ENCODE results near the gene NPB.
"Not testable (repeated sequence)": the region's sequence is repeated elsewhere in the genome, so short reads cannot be mapped to it uniquely, and the experiment has no call there.

The NPB gene

GRCh38 chr17:81911969-81912368 lies 9.9 kb downstream of the NPB start:
- DNase-seq (ENCODE audit: low read depth), result no peak

GRCh38 chr17:81912441-81913309 lies 10.6 kb downstream of the NPB start:
- no peak for DNase-seq (ENCODE audit: low read depth)

DNA sequence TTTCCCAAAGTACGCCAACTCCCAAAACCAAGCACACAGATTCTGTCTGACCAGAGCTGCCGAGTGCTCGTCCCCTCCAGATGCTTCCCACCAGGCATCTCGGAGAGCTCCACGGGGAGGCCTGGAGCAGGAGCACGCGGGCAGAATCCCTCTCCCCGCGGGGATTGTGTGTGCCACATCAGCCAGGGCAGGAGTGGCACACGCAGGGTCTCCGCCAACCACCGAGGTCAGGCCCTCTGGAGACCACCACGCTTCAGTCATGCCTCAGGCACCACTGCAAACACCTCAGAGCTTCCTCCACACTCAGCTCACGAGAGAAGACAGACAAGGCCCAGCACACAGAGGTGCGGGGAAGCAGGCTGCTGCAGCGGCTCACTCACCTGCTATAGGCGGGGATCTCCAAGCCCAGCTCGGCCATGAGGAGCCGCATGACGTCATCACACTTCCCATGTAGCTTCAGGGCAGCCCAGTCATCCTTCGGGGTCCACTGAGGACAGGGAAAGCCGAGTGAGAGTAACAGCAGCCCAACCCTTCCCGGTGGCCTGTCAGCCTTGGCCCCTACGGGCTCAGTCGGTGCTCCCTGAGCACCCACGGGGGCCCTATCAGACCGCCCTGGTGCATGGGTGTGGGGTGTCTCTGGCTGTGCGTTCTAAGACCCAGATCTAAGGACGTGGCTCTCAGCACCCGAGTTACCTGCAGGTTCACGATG lies 11.5 kb downstream of the NPB start:
- no peak for DNase-seq (ENCODE audit: low read depth)

DNA sequence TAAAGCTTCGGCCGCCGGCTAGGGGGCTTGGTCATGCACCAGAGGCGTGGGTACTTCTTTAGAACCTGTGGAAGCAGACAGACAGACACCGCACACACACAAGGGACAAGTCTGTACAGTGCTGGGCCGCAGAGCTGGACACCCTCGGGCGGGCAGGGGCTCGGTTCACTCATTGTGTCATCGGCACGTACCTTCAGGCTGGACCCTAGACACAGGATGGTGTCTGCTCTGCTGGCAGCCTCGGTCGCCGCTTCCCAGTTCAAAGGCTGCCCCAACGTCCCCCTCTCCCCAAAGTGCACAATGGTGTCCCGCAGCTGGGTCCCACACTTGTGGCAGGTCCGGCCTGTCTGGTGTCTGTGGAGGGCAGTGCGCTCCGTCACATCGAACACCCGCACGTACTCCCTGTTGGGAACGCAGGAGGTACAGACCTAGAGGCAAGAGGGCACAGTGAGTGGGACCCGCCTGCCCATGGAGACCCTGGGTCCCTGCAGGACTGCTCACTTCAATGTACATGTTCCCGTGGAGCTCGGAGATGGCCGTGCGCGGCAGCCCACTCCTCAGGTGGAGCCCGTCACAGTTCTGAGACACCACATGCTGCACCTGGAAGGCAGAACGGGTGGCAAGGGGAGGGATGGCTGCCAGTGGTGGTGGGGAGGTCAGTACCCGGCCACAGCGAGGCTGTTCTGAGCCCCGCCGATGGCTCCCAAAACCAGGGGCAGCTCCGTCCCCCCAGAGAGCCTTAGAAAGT lies 12.2 kb downstream of the NPB start:
- DNase-seq (ENCODE audit: low read depth), result no peak

DNA sequence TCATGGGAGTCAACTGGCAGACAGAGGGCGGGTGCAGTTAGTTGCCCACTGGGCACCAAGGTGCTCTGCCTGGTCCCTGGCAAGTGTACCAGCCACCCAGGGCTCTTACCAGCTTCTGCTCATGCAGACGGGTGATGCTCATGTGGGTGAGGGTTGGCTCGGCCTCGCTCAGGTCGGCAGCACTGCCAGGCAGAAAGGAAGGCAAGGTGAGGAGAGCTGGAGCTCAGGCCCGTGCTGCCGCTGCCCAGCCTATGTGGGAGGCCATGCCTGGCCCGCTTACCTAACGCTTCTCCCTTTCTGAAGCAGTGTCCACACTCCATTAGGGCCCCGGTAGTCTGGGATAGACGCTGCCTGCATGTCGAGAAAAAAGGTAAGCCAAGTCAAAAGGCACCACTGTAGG lies 13.3 kb downstream of the NPB start:
- DNase-seq (ENCODE audit: low read depth), result no peak

GRCh38 chr17:81916234-81917001 lies 14.4 kb downstream of the NPB start:
- DNase-seq (ENCODE audit: low read depth), result no peak

- DNase-seq (ENCODE audit: low read depth), result peak; percentile 76
These were observed 15.7 kb downstream of the NPB start, which contains the start of gene SIRT7 for GRCh38 chr17:81917565-81918332. TSS of gene SIRT7 (minus strand) at chr17:81918176. CDS start at chr17:81918131, 45 bp downstream.

DNA sequence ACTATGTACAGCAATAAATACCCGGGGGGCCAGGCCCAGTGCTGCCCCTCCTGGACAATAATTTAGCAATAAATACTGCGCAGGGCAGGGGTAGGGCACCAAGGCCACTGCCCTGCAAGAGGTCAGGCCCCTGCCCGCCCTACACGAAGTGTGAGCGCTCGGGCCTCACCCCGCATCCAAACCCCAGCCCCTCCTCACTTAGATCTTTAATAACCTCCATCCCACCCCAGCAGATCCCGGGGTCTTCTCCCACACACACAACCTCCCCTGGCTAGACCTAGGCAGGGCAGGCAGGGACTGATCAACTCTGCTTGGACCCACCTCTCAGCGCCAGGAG lies 16.3 kb downstream of the NPB start:
- not testable (repeated sequence) for DNase-seq (ENCODE audit: low read depth)

DNA sequence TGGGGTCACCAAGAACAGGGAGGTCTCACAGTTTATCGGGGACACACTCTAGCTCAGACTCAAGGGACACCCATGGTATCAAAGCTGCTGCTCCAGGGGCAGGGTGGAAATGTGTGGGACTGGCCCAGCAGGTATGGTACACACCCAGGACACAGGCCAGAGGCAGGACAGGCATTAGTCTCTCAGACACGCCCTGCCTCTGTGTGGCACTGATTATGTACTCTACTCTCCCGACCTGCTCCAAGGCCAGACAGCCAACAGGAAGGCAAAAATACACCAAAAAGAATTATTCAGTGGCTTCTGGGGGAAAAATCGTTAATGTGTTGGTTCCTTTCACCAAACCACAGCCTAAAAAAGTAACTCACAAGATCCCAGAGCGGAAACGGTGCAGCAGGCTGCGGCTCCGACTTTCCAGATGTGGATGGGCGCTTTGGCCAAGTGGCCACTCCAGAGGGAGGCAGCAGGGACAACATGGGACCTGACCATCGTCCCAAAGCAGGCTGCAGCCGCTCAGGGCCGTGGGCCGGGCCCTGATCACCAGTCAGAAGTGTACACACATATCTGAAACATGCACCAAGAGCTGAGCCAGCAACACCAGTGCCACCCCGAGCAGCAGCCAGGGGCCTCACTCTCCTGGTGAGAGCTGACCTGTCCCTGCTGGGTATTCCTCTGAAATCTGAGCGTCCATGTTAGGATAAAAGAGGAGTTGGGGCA lies 17.0 kb downstream of the NPB start:
- DNase-seq (ENCODE audit: low read depth), result no peak

GRCh38 chr17:81920612-81921536 lies 18.8 kb downstream of the NPB start:
- DNase-seq (ENCODE audit: low read depth), result no peak

- no peak for DNase-seq (ENCODE audit: low read depth)
These were observed 19.5 kb downstream of the NPB start for GRCh38 chr17:81921537-81921862.

DNA sequence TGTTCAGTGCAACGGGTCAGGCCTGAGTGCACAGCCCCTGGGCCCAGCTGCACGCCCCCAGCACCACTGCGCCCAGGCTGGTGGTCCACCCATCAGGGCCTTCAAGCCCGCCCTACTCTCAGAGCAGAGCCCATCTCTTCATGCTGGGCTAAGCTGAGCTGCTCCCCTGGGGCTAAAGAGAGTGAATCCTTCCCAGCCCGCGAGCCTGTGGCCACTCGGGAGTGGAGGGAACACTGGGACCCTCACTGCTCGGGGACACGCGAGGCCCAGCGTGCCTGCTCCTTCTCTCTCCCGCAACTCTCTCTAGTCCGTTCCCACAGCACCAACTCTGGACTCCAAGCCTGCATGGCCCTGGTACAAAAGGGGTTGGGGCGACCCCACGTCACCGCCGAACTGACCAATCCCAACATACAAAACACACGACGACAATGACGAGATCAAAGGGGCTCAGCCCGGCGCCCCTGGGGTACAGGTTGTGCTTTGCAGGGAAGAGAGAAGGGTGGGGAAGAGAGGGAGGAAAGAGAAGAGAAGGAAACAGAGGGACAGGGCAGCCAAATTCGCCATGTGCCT lies 20.0 kb downstream of the NPB start:
- no peak for DNase-seq (ENCODE audit: low read depth)

DNA sequence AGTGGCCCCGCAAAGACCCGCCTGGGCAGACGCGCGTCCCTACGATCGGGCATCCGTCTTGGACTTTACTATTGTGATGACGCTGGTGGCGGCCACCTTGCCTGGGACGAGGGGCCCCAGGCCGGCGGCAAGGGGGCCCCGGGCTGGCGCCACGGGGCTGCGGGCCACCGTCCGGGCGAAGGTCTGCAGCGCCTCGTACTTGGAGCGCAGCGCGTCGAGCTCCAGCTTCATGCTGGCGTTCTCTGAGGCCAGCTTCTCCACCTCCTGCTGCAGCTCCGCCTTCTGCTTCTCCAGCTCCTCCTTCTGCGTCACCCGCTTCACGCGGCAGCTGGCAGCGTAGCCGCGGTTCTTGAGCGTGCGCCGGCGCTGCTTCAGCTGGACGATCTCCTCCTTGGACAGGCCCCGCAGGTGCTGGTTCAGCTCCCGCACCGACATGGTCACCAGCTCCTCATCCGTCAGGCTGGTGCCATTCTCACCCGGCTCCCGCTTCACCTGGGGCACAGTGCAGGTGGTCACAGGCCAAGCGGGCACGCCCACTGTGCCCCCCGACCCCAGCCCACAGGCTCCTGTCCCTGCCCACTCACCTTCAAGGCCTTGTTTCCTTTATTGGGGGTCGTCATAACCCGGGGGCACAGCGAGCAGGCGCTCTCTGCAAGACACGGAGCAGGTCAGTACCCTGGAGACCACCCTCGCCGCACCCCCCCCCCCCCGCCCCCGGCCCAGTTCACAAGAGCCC lies 20.7 kb downstream of the NPB start:
- DNase-seq (ENCODE audit: low read depth), result no peak

- DNase-seq (ENCODE audit: low read depth), result no peak
These were observed 21.5 kb downstream of the NPB start for GRCh38 chr17:81923302-81924260.

GRCh38 chr17:81924557-81925532 lies 22.8 kb downstream of the NPB start:
- DNase-seq (ENCODE audit: low read depth), result no peak

GRCh38 chr17:81925860-81926450 lies 23.9 kb downstream of the NPB start:
- DNase-seq (ENCODE audit: low read depth), result no peak
